Measurements from ENCODE around the gene NDUFC2.

- no peak for TF ChIP-seq CTCF (IDR thresholded peaks at IDR 0.05; ENCODE audit: control extremely low read depth in 1 of 3, insufficient read depth in 1 of 3, low read depth in 1 of 3, low read length in 3 of 3)
- TF ChIP-seq TAF1 (IDR thresholded peaks at IDR 0.05; ENCODE audit: low read depth, low read length): no peak
- no peak for TF ChIP-seq YY1 (IDR thresholded peaks at IDR 0.05; ENCODE audit: low read depth, low read length)
- TF ChIP-seq SIN3A (conservative IDR thresholded peaks at IDR 0.05 in 1 of 2, IDR thresholded peaks at IDR 0.05 in 1 of 2; ENCODE audit: low read depth in 1 of 2, low read length in 2 of 2): no peak
- TF ChIP-seq JUN (IDR thresholded peaks at IDR 0.05; ENCODE audit: low read depth, low read length): no peak
- TF ChIP-seq POLR2A (IDR thresholded peaks at IDR 0.05; ENCODE audit: control extremely low read depth in 1 of 2, low read depth in 2 of 2, low read length in 2 of 2): no peak
- no peak for TF ChIP-seq PHF8 (conservative IDR thresholded peaks at IDR 0.05; ENCODE audit: low read depth, low read length)
- TF ChIP-seq ATF2 (IDR thresholded peaks at IDR 0.05; ENCODE audit: low read length): no peak
- TF ChIP-seq POLR2AphosphoS5 (IDR thresholded peaks at IDR 0.05; ENCODE audit: low read depth, low read length): no peak
- TF ChIP-seq GABPA (IDR thresholded peaks at IDR 0.05; ENCODE audit: borderline replicate concordance, insufficient read depth, low read length): no peak
- no peak for TF ChIP-seq MAFK (IDR thresholded peaks at IDR 0.05; ENCODE audit: low read depth, low read length)
- TF ChIP-seq RXRA (IDR thresholded peaks at IDR 0.05; ENCODE audit: insufficient read depth, low read depth, low read length): no peak
- TF ChIP-seq EZH2 (IDR thresholded peaks at IDR 0.05; ENCODE audit: low read depth, low read length, severe bottlenecking): no peak
- TF ChIP-seq CHD2 (IDR thresholded peaks at IDR 0.05; ENCODE audit: low read length): no peak
Measured at GRCh38 chr11:78032090-78032489, 47.6 kb downstream of the NDUFC2 start.

Measured in H1 (cell line).